H9 (cell line): ENCODE data around the gene FCRL2. TPM values are rescaled to one million over a fixed set of nuclear protein-coding genes. Genes with fewer than 3 reads are reported as not detected.

ENCODE experiments used
- DNase-seq: peaks from one replicate; pipeline ENCODE4 v3.0.0-alpha.2; 2017
- H2AFZ ChIP-seq: one replicate; pipeline ENCODE4 v1.6.1; 2013; ENCODE audit warnings: mild to moderate bottlenecking, low read length, control low read depth, moderate library complexity
- H2AK5ac ChIP-seq: 2 replicates; pipeline ENCODE4 v1.6.1; 2013; ENCODE audit warnings: low read length, control low read depth, mixed read lengths; ENCODE audit not compliant: insufficient read length
- H2BK120ac ChIP-seq: one replicate; pipeline ENCODE4 v1.6.1; 2013; ENCODE audit warnings: low read depth, mild to moderate bottlenecking, low read length, control low read depth, inconsistent platforms; ENCODE audit not compliant: poor library complexity, severe bottlenecking
- H2BK12ac ChIP-seq: 2 replicates; pipeline ENCODE4 v1.6.1; 2013; ENCODE audit warnings: low read length, control low read depth, mixed read lengths, low read depth; ENCODE audit not compliant: insufficient read length
- H2BK15ac ChIP-seq: 2 replicates; pipeline ENCODE4 v1.6.1; 2013; ENCODE audit warnings: low read depth, low read length, control low read depth
- H2BK20ac ChIP-seq: one replicate; pipeline ENCODE4 v1.6.1; 2013; ENCODE audit warnings: low read depth, mild to moderate bottlenecking, low read length, control low read depth, inconsistent platforms; ENCODE audit not compliant: poor library complexity, severe bottlenecking
- H2BK5ac ChIP-seq: 2 replicates; pipeline ENCODE4 v1.6.1; 2013; ENCODE audit warnings: low read length, control low read depth, mixed read lengths; ENCODE audit not compliant: insufficient read length
- H3K14ac ChIP-seq: 2 replicates; pipeline ENCODE4 v1.6.1; 2013; ENCODE audit warnings: low read length, control low read depth; ENCODE audit not compliant: insufficient read depth
- H3K18ac ChIP-seq: 2 replicates; pipeline ENCODE4 v1.6.1; 2013; ENCODE audit warnings: low read depth, mild to moderate bottlenecking, mixed read lengths, low read length, control low read depth; ENCODE audit not compliant: insufficient read length
- H3K23ac ChIP-seq: 2 replicates; pipeline ENCODE4 v1.6.1; 2013; ENCODE audit warnings: low read length, control low read depth, mixed read lengths, low read depth; ENCODE audit not compliant: insufficient read length
- H3K23me2 ChIP-seq: 2 replicates; pipeline ENCODE4 v1.6.1; 2013; ENCODE audit warnings: low read depth, mild to moderate bottlenecking, mixed read lengths, low read length, control low read depth; ENCODE audit not compliant: insufficient read length, poor library complexity, severe bottlenecking
- H3K27ac ChIP-seq: 2 replicates; pipeline ENCODE4 v1.5.1; 2013; ENCODE audit warnings: low read length, control low read depth, mixed read lengths, low read depth; ENCODE audit not compliant: insufficient read length
- H3K27me3 ChIP-seq: 2 replicates; pipeline ENCODE4 v1.6.1; 2013; ENCODE audit warnings: low read length, control low read depth, inconsistent platforms; ENCODE audit not compliant: insufficient read depth
- H3K4ac ChIP-seq: 2 replicates; pipeline ENCODE4 v1.6.1; 2013; ENCODE audit warnings: low read depth, mild to moderate bottlenecking, control low read depth, inconsistent platforms, low read length, moderate library complexity
- H3K4me1 ChIP-seq: 2 replicates; pipeline ENCODE4 v1.6.1; 2013; ENCODE audit warnings: low read length, control low read depth, inconsistent platforms; ENCODE audit not compliant: insufficient read depth
- H3K4me2 ChIP-seq: 2 replicates; pipeline ENCODE4 v1.6.1; 2013; ENCODE audit warnings: low read length, control low read depth, mixed read lengths; ENCODE audit not compliant: insufficient read length, insufficient read depth
- H3K56ac ChIP-seq: 2 replicates; pipeline ENCODE4 v1.6.1; 2013; ENCODE audit warnings: low read depth, mild to moderate bottlenecking, mixed read lengths, low read length, control low read depth; ENCODE audit not compliant: insufficient read length
- H3K79me1 ChIP-seq: 2 replicates; pipeline ENCODE4 v1.6.1; 2013; ENCODE audit warnings: low read depth, mild to moderate bottlenecking, moderate library complexity, low read length, control low read depth, inconsistent platforms; ENCODE audit not compliant: insufficient read depth, poor library complexity, severe bottlenecking
- H3K79me2 ChIP-seq: 2 replicates; pipeline ENCODE4 v1.6.1; 2013; ENCODE audit warnings: low read length, control low read depth, inconsistent platforms; ENCODE audit not compliant: insufficient read depth
- H3K9ac ChIP-seq: 2 replicates; pipeline ENCODE4 v1.6.1; 2013; ENCODE audit warnings: low read length, control low read depth, mixed read lengths; ENCODE audit not compliant: insufficient read length; ENCODE audit errors: extremely low read depth
- H3K9me3 ChIP-seq: one replicate; pipeline ENCODE4 v1.6.1; 2013; ENCODE audit warnings: low read depth, low read length, inconsistent platforms; ENCODE audit not compliant: control insufficient read depth
- H3T11ph ChIP-seq: one replicate; pipeline ENCODE4 v1.6.1; 2013; ENCODE audit warnings: mild to moderate bottlenecking, low read length, control low read depth, inconsistent platforms
- H4K20me1 ChIP-seq: one replicate; pipeline ENCODE4 v1.6.1; 2013; ENCODE audit not compliant: control insufficient read depth, insufficient read length, insufficient read depth
- H4K5ac ChIP-seq: 2 replicates; pipeline ENCODE4 v1.6.1; 2013; ENCODE audit warnings: low read depth, mild to moderate bottlenecking, mixed read lengths, low read length, control low read depth; ENCODE audit not compliant: insufficient read length
- H4K8ac ChIP-seq: replicated peaks from 2 replicates; pipeline ENCODE4 v1.6.1; 2013; ENCODE audit warnings: low read length, control low read depth, mixed read lengths, low read depth; ENCODE audit not compliant: insufficient read length
- H4K91ac ChIP-seq: 2 replicates; pipeline ENCODE4 v1.6.1; 2013; ENCODE audit warnings: low read depth, mild to moderate bottlenecking, moderate library complexity, mixed read lengths, low read length, control low read depth; ENCODE audit not compliant: insufficient read length
- H3K27ac Mint-ChIP-seq, 3 experiments: 2 replicates in 2 of 3; 3 replicates in 1 of 3; pipeline ENCODE4 v1.8.0; 2020 to 2021; ENCODE audit warnings: mixed read lengths in 3 of 3, mild to moderate bottlenecking in 1 of 3, moderate library complexity in 1 of 3
- H3K27me3 Mint-ChIP-seq: 2 replicates; pipeline ENCODE4 v1.8.0; 2021; ENCODE audit warnings: low read depth, mild to moderate bottlenecking, moderate library complexity, mixed read lengths
- H3K36me3 Mint-ChIP-seq, 3 experiments: 2 replicates in 2 of 3; 3 replicates in 1 of 3; pipeline ENCODE4 v1.8.0; 2020 to 2021; ENCODE audit warnings: low read depth in 3 of 3, mixed read lengths in 3 of 3; ENCODE audit not compliant: insufficient read depth in 1 of 3
- H3K4me1 Mint-ChIP-seq, 2 experiments: 2 replicates each; pipeline ENCODE4 v1.8.0; 2020; ENCODE audit warnings: mixed read lengths in 2 of 2
- H3K4me3 Mint-ChIP-seq, 2 experiments: 2 replicates in 1 of 2; 3 replicates in 1 of 2; pipeline ENCODE4 v1.8.0; 2020 to 2021; ENCODE audit warnings: mild to moderate bottlenecking in 2 of 2, mixed read lengths in 2 of 2, moderate library complexity in 1 of 2
- H3K9me3 Mint-ChIP-seq, 2 experiments: 2 replicates in 1 of 2; 3 replicates in 1 of 2; pipeline ENCODE4 v1.8.0; 2020; ENCODE audit warnings: mild to moderate bottlenecking in 2 of 2, mixed read lengths in 2 of 2, moderate library complexity in 1 of 2
- WGBS: extraction: QIAGEN DNeasy Blood & Tissue Kit; methylation state at CpG from one replicate; pipeline ENCODE4 v1.1.7; 2013; ENCODE audit warnings: missing lambda C conversion rate, low lambda C conversion rate, mixed read lengths; ENCODE audit not compliant: insufficient read length; ENCODE audit errors: extremely low coverage; 5-methylcytosine and 5-hydroxymethylcytosine counted together
- total RNA-seq: library from RNA; stranded (reverse); gene quantifications from 2 replicates; pipeline ENCODE4 v1.2.1, GENCODE V29; 2021
- TF ChIP-seq, protein P1 (sequence below): fragments of 200-600 bp; sonication (generic); conservative IDR thresholded peaks from 3 replicates; pipeline ENCODE4 v1.8.0; 2021; ENCODE audit warnings: antibody characterized with exemption, mild to moderate bottlenecking

Gene FCRL2
- total RNA-seq, 1 experiment from 2014 or later, result not detected

GRCh38 chr1:157819215-157819614, 42.3 kb upstream of the FCRL2 start:
- DNase-seq, result no peak
- H2BK20ac ChIP-seq, result no peak overlapping the region
- H3K14ac ChIP-seq, result no peak overlapping the region
- no peaks in the 10 kb centered on the region for H3K4me1 Mint-ChIP-seq
- no peaks in the 10 kb centered on the region for H3K9me3 ChIP-seq
- H2AK5ac ChIP-seq, result no peak overlapping the region
- H3K23ac ChIP-seq, result no peak overlapping the region
- H3K27ac Mint-ChIP-seq, result no peak overlapping the region
- H3K36me3 Mint-ChIP-seq, result no peaks in the 10 kb centered on the region
- no peak overlapping the region for H3K4ac ChIP-seq
- no peaks in the 10 kb centered on the region for H3K79me1 ChIP-seq
- H2AFZ ChIP-seq, result no peak overlapping the region
- H4K5ac ChIP-seq, result no peak overlapping the region
- no peak overlapping the region for H3K4me2 ChIP-seq
- no peak overlapping the region for H3K18ac ChIP-seq
- no peaks in the 10 kb centered on the region for H4K20me1 ChIP-seq
- H3K4me3 Mint-ChIP-seq, result no peak overlapping the region
- no peak overlapping the region for H3K27ac ChIP-seq
- H3K56ac ChIP-seq, result no peak overlapping the region
- H2BK120ac ChIP-seq, result no peak overlapping the region
- TF ChIP-seq, protein P1, sequence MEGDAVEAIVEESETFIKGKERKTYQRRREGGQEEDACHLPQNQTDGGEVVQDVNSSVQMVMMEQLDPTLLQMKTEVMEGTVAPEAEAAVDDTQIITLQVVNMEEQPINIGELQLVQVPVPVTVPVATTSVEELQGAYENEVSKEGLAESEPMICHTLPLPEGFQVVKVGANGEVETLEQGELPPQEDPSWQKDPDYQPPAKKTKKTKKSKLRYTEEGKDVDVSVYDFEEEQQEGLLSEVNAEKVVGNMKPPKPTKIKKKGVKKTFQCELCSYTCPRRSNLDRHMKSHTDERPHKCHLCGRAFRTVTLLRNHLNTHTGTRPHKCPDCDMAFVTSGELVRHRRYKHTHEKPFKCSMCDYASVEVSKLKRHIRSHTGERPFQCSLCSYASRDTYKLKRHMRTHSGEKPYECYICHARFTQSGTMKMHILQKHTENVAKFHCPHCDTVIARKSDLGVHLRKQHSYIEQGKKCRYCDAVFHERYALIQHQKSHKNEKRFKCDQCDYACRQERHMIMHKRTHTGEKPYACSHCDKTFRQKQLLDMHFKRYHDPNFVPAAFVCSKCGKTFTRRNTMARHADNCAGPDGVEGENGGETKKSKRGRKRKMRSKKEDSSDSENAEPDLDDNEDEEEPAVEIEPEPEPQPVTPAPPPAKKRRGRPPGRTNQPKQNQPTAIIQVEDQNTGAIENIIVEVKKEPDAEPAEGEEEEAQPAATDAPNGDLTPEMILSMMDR, result no peak
- no peaks in the 10 kb centered on the region for H3K23me2 ChIP-seq
- H3K27me3 ChIP-seq, result no peaks in the 10 kb centered on the region
- no peaks in the 10 kb centered on the region; the same call in none of the 2 replicates for H3K27me3 Mint-ChIP-seq
- H3K9me3 Mint-ChIP-seq, result peaks cover 0 to 1% of the 10 kb centered on the region in 2 experiments; a peak in 3 of 5 replicates
- no peak overlapping the region for H2BK12ac ChIP-seq
- no peaks in the 10 kb centered on the region for H3K79me2 ChIP-seq
- WGBS, result no CpG with 5 or more reads among the region's 2 CpGs
- no peaks in the 10 kb centered on the region for H3K4me1 ChIP-seq
- H4K91ac ChIP-seq, result no peak overlapping the region
- no peak overlapping the region for H2BK15ac ChIP-seq
- H2BK5ac ChIP-seq, result no peak overlapping the region
- H3T11ph ChIP-seq, result no peak overlapping the region
- no peak overlapping the region for H3K9ac ChIP-seq
- H4K8ac ChIP-seq, result no peak overlapping the region
